Activated CD4-positive, alpha-beta T cell treated with anti-CD3 and anti-CD28 coated beads for 24 hours (primary cell): ENCODE data around the gene FADS3.

Experiments
- DNase-seq, 2 donors: peaks; one replicate each; pipeline ENCODE4 v3.0.0-alpha.2; 2020; ENCODE audit warnings: low read depth in 2 of 2

The FADS3 gene

DNA sequence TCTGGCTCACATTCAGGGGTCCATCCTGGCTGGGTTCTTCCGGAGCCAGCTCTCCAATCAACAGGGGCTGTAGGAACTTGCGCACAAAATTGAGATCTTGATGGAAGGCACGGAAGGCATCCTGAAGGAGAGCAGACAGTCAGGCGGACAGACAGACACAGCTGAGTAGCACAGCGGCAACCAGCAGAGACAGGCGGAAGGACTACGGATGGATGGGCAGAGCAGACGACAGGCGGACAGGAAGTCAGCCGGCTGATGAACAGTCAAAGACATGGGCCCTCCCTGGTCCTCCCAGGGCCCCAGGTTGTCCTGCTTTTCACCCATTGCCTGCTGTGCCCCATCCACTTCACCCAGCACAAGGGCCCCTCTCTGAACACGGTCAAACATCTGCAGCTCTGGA lies 11.3 kb downstream of the FADS3 start:
- no peak for DNase-seq

DNA sequence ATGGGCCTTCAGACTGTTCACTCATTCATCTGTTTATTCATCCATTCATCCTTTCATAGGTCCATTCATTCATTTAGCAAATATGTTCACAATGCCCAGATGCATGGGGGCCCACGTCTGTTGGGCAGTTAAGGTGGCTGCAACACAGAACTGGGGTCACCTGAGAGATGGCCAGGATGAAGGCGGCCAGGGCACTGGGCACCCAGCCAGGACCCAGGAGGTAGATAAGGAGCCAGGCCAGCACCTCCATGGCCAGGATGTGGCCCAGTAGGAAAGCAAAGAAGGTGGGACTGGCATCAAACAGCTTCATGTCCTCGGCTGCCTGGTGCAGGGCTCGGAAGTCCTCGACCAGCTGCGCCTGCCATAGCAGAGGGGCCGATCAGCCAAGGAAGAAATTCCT lies 12.2 kb downstream of the FADS3 start:
- no peak for DNase-seq

DNA sequence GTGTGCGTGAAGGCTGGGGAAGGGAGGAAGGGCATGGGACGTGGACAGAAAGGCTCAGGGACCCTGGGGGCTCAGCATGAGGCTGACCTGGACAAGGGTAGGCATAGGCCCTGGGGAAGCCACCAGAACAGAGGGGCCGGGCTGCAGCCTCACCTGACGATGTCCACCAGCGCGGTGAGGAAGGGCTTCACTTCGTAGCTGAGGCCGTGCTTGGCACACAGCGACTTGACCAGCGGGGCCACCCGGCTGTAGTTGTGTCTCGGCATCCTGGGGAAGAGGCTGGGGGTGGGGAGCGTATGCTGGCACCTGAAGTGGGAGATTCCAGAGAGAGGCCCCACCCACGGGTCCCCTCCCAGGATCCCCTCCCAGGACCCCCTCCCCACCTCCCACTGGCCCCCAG lies 15.6 kb downstream of the FADS3 start:
- DNase-seq: no peak

- DNase-seq: no peak
These were observed 16.5 kb downstream of the FADS3 start for GRCh38 chr11:61874853-61875252.

DNA sequence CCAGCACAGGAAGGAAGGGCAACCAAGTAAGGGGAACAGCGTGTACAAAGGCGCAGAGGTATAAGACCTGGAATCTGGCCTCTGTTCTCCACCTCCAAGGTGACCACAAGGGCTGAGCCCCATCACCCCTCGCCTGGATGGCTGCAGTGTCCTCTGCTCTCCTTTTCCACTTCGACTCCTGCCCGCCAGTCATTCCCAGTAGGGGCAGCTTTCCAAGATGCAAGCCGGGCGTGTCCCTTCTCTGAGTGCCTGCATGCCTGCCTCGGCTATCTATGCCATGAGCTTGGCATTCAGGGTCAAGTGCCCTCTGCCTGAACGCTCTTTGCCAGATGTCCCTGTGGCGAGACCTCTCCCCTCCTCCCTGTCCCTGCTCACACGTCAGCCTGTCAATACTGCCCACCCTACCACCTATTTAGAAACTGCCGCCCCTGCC lies 17.0 kb downstream of the FADS3 start:
- DNase-seq: no peak

- DNase-seq: no peak
These were observed 17.6 kb downstream of the FADS3 start for GRCh38 chr11:61873588-61874376.

GRCh38 chr11:61872935-61873565 lies 18.3 kb downstream of the FADS3 start:
- DNase-seq: no peak

- DNase-seq: peak; percentile 29 to 59
These were observed 20.2 kb downstream of the FADS3 start for GRCh38 chr11:61871158-61871597.

GRCh38 chr11:61870541-61871031 lies 20.8 kb downstream of the FADS3 start:
- DNase-seq: no peak

DNA sequence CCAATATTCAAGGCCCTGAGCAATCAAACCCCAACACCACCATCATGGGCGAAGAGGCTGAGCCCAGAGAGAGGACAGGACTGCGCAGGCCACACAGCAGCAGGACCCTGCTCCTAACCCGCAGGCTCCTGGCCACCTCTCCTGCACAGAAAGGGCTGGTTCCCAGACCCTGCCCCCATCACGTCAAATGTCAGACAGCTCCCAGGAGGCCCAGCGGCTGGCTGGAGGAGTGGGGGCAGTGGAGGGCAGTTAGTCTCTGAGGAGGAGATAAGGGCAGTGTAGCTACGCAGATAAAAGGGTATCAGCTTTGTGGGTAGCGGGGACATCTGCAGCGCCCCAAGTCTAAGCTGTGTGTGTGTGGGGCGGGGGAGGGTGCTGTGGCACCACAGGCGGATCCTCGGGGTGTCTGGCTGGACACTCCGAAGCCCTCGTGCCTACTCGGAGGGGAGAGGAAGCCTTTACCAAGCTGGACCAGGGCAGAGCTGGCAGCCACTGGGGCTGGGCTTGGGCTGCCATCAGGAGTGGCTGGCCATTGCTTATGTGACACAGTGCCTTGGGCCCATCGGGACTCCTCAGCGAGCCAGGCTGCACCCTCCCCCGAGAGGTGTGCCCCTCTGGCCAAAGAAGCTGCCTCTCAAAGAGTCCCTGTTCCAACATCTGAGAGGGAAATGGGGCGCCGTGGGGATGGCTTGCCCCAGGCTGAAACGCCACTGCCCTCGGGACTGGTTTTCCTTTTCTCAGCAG lies 21.5 kb downstream of the FADS3 start:
- no peak for DNase-seq

DNA sequence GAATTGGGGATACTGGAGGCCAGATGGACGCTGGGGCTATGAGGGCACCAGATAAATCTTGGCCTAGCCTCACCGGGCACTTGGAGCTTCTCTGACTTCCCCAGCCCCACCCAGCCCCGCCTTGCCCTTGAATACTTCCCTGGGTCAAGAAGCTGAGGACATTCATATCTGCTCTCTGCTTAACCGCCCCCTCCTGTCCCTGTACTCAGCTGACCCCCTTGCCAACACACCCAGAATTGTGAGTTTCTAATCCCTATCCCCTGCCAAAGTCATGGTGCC lies 22.0 kb downstream of the FADS3 start:
- DNase-seq: no peak

DNA sequence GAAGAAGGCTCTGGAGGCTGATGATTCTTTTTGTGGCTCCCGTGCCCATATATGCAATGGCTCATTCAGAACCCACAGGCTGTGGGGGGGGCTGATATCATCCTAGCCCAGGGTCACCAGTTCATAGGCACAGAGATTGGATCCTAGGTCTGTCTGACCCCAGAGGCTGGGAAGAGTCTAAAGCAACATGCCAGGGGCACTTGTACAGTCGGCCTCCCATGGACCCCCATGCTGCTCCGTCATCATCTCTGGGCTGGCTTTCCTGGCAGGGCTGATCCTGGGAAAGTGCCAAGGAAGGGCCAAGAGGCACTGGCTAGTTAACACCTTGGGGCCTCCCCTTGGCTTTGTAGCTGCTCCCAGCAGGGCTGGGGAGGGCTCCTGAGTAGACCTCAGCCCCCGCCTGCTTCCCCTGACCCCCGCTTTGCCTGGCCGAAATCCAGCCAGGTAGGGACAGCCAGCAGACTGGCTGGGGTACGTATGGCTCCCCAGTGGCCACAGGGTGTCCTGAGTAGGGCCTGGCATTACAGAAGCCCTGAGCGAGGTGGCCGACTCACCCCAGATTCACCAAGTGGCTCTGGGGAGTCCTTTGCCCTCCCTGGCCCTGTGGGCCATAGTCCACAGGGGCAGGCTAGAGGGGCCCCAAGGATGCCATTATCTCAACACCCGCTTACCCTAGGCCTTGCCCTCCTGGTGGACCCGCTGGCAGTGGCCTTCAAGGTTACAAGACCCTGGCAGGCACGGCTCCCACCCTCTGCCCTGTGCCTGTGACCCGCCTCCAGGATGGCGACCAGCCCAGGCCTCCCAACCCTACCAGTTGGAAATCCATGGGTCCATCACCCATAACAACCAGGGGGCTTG lies 22.5 kb downstream of the FADS3 start:
- no peak for DNase-seq

- no peak for DNase-seq
These were observed 24.4 kb downstream of the FADS3 start for GRCh38 chr11:61866958-61867343.

DNA sequence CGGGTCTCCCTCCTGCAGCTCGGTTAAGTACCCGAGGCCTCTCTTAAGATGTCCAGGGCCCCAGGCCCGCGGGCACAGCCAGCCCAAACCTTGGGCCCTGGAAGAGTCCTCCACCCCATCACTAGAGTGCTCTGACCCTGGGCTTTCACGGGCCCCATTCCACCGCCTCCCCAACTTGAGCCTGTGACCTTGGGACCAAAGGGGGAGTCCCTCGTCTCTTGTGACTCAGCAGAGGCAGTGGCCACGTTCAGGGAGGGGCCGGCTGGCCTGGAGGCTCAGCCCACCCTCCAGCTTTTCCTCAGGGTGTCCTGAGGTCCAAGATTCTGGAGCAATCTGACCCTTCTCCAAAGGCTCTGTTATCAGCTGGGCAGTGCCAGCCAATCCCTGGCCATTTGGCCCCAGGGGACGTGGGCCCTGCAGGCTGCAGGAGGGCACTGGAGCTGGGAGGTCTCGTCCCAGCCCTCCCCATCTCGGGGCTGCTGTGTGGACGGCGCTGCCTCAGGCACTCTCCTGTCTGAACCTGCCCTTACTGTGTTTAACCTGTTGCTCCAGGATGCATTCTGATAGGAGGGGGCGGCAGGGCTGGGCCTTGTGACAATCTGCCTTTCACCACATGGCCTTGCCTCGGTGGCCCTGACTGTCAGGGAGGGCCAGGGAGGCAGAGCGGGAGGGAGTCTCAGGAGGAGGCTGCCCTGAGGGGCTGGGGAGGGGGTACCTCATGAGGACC lies 25.0 kb downstream of the FADS3 start:
- DNase-seq: no peak

- DNase-seq: no peak
These were observed 26.2 kb downstream of the FADS3 start for GRCh38 chr11:61864814-61865775.

DNA sequence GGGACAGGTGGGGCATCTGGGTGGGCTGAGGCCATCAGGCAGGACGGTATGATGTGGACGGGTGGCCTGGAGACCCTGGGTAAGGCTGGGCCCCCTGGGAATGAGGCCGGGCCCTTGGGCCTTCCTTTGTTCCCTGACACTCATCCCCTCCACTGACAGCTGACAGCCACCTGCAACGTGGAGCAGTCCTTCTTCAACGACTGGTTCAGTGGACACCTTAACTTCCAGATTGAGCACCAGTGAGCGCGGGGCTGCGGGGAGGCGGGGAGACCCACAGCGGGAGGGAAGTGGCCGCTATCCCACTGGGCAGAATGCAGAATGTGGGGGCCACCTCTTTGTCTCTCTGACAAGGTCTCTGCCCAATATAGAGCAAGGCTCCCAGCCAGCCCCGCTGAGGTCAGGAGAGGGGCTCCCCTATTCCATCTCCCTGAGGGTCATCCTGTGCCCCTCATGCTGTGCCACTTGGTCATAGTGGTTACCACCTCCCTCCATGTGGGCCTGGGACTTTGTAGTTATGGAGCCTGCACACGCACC lies 27.7 kb downstream of the FADS3 start:
- no peak for DNase-seq

DNA sequence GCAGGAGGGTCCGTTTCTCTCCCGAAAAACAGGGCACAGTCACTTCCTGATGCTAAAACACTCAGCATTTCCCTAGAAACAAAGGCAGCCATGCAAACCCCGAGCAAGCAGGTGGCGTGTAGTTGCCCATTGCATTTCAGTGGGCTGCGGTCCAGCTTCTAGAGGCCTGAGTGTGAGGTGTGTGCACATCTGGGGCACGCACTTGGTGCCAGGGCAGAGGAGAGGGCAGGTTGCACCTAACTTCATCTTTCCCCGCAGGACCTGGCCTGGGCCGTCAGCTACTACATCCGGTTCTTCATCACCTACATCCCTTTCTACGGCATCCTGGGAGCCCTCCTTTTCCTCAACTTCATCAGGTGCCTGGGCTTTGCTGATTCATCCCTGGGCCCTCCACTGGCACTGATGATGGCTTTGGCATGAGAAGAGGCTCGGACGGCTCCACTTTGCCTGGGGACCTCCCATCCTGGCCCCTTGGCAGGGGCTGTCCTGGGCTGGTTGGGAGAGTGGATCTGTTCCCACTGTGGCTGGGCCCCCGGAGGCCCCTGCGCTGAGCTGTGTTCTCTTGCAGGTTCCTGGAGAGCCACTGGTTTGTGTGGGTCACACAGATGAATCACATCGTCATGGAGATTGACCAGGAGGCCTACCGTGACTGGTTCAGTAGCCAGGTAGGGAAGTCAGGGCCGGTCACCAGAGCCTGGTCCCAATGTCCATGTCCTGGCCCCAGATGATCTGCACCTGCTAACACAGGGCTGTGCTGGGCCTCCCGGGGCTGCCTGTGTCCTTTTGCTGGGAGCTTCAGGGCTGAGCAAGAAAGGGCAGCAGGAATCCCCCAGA lies 28.4 kb downstream of the FADS3 start:
- no peak for DNase-seq

GRCh38 chr11:61861634-61862033 lies 29.7 kb downstream of the FADS3 start:
- DNase-seq: no peak
